Measurements from ENCODE around the gene SPCS1.
"Not testable (repeated sequence)": the region's sequence is repeated elsewhere in the genome, so short reads cannot be mapped to it uniquely, and the experiment has no call there.

SPCS1 gene

DNA sequence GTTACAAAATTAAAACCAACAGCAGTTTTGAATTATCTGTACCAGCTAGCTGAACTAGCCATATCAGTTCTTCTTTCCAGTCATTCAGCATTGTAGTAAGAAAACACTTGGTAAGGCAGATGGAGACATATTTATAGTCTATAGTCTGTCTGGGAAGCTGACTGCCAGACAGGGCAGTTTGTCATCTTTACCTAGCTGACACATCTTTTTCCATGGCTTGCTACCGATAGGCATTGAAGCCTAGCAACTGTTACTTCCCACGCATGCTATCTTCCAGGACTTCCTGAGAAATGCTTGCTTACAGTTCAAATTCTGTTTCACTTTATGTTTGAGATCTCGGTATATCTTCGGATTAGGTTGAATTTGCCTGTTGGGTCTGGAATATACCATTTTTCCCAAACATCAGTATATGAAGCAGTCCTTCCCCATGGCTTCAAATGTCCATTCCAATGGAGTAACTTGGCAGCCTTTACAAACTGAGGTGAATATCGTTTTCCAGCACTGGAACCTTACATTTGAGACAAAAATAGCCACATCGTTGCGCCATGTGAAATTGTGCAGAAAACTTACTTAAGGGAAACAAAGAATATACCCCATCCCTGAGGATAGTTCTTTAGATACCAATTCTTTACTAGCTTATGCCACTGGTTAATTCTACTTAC, 11.2 kb upstream of the SPCS1 start:
- DNase-seq (ENCODE audit: low spot score) = no peak

DNA sequence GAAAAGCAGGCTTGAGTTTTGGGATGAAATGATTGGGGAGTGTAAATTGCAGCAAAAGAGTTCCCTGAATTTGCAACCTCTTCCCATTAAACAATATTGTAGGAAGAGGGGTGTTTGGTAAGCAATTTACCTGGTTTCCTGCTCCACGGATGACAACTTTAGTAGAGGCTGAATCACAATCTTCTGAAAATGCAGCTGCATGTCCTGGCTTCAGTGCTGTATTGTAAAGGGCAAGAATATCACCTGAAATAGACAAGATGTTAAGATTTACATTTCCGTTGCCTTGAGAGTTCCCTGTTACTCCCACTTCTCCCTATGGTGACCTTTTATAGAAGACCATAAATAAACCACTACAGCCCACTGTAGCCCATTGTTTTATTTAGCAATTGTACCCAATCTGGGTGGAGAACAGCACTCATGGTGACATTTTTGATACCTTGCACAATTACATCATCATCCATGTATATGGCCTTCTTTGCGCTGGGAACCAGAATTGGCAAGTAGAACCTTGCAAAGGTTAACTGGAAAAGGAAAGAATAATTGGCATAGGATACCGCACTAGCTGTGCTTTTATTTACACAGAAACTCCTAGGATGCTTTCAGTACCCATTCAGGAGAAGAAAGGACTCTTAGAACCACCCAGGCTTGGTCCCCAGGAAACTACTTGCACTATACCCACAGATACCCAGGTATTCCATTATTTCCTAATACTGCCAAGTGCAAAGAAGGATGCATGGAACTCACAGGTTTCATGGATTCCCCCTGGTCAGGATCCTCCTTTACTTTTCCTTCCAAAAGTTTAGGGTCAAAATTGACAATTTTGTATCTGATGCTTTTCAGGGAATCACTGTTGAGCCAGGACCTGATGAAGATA, 9.9 kb upstream of the SPCS1 start:
- no peak for DNase-seq (ENCODE audit: low spot score)

DNA sequence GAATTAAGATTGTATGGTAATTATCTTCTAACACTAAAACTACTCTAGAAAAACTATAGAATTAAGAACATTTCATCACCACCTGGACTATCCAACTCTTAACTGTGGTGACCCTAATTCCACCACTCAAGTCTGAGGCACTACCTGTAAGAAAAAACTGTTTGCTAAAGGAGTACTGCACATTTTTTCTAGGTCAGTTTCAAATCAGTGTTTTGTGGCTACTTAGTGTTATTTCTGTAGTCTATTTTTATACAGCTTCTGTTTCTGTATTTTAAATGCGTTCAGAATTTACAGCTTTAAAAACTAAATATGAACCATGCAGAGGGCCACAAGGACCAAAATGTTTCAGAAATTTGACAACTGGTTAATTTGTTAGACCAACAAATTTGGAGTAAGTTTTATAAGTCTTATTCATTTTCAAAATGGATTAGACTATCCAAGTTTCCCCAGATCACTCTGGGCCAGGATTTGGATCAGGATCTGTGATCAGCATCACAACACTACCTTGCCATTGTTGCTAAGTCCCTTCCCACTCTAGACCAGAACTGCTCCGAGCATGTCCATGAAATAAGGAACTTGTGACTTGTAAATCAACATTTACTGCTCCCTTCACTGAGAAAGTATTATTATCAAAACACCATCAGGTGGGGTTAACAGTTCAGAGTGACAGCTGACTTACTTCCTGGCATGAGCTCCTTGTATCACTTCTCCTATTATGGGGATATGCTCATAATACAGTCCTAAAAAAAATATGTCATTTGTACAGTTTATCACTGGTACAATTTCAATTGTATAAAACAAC, 8.9 kb upstream of the SPCS1 start:
- DNase-seq (ENCODE audit: low spot score) = no peak

DNA sequence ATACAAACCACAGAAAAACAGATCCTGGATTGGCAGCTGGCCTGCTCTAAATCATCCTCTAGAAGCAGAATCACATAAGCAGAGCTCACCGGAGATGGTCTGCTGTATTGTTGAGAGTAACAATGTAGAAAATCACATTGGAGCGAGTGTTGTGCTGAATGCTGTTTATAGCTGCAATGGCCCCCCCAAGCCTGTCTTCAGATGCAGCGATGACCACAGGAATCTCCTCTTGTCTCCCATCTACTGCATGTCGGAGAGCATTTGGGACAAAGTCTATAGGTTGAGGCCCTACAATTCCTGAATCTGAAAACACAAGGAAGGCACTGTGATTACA, 8.3 kb upstream of the SPCS1 start:
- DNase-seq (ENCODE audit: low spot score) = no peak

DNA sequence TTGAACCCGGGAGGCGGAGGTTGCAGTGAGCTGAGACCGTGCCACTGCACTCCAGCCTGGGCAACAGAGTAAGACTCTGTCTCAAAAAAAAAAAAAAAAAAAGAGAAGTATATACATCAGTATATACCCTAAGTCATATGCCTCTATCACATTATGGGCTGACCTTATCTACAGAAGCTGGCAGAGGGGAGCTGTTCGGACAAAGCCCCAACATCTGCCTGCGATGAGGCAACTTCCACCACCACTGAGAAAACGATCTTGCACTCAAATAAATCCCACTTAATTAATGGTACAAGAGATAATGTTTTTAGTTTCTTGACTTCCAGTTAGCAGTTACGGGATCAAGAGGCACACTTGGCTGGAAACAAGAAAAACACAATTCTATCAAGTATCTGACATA, 2.6 kb upstream of the SPCS1 start:
- DNase-seq (ENCODE audit: low spot score) = no peak

DNA sequence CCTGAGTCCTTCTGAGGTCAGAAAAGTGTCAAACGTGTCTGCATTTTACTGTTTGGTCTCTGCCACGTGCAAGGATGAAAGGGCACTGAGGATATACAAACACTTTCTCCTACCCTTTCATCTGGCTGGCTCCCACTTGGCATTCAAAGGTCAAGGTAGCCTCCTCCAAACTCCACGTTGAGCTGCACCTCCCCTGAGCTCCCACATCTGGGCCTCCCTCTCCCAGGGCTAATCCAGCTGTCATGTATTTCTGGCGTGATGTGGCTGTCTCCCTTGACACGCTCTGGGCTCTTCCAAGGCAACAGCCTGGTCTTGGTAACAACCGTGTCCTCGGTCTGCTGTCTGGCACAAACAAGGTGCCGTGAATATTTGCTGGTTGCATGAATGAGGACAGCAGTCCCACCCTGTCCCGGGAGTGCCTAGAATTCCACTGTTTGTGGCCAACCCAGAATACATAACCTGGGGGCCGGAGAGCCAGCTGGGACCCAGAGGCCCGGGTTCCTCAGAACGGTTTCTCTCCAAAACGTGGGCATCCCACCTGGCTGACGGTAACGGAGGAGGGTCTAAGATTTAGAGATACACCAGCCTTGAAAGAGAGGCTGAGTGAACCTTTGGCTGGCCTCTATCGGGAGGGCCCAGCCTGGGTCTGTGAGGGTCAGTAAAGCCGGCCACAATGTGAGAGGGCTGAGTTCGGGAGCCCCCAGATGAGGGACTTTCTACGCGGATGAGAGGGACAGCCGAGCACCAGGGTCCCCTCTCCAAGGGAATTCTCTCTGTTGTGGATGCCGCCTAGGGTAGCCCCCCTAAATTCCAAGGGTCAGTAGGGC, 1.1 kb upstream of the SPCS1 start:
- peak; percentile 54 for DNase-seq (ENCODE audit: low spot score)

DNA sequence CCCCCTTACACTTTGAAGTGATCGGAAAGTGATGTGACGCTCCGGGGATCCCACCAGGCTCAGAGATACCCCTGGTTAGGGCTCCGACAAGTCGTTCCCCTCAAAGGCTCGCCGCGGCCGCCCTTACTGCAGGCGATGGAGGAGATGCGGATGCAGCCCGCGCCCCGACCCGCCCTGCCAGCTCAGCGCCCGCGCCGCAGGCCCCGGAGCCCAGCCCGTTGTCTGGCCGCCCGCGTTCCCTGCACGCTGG, 543 bp upstream of the SPCS1 start:
- no peak for DNase-seq (ENCODE audit: low spot score)

DNA sequence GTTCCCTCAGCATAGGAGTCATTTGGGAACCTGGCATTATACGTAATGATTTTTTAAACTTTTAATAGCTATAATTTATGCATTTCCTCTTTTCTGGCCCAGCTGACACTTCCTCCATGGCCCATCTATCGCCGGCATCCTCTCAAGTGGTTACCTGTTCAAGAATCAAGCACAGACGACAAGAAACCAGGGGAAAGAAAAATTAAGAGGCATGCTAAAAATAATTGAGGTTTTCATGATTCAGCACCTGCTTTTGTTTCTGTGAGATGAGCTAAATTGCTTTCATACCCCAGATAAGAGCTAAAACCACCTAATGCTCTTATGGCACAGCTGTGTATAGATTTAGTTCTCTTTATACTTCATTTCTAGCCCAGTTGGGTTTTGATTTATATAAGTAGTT, 1.7 kb downstream of the SPCS1 start:
- DNase-seq (ENCODE audit: low spot score) = no peak

DNA sequence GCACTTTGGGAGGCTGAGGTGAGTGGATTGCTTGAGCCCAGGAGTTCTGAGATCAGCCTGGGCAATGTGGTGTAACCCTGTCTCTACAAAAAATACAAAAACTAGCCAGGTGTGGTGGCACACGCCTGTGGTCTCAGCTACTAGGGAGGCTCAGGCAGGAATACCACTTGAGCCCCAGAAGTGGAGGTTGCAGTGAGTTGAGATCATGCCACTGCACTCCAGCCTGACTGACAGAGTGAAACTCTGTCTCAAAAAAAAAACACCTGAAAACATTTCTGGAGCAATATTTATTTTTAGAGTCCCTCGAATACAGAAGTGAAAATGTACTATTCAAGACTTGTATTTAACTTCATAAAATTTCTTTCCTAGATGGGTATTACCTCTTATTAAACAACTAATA, 4.6 kb downstream of the SPCS1 start:
- DNase-seq (ENCODE audit: low spot score) = no peak

DNA sequence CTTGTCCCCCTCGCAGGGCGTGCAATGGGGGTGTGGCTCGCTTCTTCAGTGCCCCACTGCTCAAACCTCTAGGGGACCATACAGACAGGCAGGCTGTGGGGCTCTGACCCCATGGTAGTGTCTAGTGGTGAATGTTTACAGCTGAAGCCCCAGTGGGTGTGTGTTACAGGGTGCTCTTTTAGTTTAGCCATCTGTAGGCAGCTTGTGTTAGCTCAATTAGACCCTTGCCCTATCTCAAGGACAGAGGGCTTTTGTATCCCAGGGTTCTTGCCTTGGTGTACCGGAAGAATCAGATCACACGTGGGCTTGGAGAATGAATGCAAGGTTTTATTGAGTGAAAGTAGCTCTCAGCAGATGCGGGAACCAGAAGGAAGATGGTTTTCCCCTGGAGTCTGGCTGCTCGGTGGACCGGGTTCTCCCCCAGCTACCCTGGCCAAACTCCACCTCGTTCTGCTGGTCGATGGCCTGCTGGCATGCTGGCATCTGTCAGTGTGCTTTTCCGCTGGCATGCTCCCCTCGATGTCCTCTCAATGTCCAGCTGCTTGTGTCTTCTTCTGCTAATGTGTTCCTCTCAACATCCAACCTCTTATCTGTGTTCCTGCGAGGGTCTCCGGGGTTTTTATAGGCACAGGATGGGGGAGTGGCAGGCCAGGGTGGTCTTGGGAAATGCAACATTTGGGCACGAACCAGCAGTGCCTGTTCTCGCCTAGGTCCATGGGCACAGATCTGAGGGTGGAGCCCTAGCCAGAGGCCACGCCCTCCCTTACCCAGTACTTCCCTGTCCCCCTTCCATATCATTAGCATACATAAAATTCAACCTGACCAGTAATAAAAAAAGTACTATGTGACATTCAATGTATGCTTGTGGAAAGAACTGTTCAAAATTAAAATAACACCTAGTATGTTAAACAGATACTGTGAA, 6.6 kb downstream of the SPCS1 start:
- DNase-seq (ENCODE audit: low spot score) = no peak

DNA sequence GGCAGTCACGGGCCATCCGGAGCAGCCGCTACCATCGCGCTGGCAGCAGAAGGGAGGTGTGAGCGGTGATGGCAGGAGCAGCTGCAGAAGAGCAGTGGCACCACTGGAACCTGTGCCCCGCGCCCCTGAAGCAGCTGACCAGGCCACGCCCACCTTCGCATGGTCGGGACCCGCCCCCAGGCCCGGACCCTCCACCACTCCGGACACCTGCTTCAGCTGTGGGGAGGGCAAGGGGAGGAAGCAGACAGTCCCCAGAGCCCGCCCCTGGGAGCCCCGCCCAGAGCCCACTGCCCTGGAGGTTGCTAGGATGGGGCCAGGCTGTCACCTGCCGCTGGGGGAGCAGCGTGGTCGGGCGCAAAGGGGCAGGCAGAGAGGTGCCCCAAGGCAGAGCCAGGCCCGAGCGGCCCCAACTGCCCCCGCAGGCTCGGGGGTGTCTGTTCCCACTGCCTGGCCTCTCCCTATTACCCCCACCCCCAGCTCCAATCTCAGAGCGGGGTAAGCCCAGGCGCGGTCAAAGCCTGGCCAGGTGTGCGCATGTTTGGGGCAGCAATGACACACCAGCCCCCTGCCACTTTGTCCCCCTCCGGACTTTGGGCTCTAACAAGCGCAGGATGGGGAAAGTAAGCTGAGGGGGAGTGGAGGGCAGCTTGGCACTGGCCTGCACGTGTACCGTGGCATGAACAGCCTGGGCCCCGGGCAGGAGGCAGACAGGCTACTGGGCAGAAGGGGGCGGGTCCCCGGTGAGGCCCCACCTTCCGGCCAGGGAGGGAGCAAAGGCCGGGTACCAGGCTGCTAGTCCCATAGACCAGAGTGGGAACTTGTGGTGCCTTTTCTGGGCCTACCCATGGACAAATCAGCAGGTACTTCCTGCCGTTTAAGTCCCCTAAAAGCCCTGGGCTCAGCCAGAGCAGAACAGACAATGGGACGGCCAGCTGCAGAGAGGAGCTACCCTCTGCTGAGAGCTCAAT, 8.7 kb downstream of the SPCS1 start:
- DNase-seq (ENCODE audit: low spot score) = no peak

DNA sequence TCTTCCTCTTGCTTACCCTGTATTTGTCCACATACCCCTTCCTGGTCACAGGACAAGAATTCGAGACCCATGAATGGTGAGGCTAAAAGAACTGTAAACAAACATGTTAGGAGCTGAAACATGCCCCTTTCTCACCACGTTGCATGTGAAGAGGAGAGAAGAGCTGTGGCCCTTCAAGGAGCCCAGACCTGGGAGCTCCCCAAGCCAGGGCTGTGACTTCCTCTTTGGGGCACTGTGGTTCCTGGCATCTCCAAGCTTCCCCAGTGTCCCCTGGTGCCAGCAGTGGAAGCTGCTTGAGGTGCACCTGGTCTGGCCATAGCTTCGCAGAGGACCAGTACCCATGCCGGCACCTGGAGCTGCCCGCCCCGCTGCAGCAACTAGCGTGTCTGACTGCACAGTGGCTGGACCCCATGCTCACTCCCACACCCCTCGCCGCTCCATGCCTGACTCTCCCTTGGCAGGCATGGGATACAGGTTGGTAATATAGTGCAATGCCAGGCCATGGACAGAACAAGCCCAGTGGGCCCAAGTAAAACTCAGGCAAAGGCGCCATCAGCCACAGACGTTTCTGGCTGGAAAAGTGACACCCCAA, 9.9 kb downstream of the SPCS1 start:
- no peak for DNase-seq (ENCODE audit: low spot score)

DNA sequence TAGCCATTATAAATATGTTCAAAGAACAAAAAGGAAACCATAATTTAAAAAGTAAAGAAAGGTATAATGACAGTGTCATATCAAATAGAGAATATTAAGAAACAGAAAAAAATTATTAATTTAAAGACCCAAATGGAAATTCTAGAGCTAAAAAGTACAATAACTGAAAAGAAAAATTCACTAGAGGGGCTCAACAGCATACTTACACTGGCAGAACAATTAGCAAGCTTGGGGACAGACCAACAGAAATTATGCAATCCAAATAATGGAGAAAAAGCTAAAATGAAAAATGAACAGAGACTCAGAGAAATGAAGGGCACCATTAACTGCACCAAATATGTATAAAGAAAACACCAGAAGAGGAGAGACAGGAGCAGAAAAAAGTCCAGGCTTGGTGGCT, 13.7 kb downstream of the SPCS1 start:
- no peak for DNase-seq (ENCODE audit: low spot score)

DNA sequence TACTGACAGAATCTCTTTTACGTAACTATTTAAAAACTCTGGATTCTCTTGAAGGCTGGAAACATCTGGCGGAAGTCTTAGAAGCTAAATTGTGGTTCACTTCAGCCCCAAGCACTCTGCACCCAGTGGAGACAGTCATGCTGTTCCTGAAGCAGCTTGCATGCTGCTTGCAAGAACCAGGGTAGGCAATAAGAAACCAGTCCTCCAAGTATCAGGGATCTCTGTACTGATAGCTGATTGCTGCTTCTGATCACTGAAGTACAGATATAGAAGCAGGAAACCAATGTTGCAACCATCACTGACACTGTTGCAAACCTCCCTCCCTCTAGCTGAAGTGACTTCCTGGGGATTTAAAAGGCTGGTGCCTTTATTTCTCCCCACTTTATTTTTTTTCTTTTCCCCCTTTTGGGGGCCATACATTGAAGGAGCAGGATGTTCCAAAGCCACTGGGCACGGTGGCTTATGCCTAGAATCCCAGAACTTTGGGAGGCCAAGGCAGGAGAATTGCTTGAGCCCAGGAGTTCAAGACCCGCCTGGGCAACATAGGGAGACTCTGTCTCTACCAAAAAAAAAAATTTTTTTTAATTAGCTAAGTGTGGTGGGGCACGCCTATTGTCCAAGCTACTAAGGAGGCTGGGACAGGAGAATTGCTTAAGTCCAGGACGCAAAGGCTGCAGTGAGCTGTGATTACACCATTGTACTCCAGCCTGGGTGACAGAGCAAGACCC, 15.3 kb downstream of the SPCS1 start:
- no peak for DNase-seq (ENCODE audit: low spot score)

DNA sequence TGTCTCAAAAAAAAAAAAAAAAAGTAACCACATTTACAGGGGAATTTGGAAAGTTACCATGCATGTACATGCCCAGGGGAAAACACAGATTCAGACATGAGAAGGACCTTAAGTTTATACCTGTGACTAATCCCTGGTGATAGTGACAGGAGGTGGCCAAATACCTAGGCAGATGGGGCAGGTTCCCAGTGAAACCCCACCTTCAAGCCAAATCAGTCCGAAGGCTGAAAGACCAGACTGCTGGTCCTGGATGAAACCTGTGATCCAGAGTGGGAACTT, 15.8 kb downstream of the SPCS1 start:
- DNase-seq (ENCODE audit: low spot score) = no peak

DNA sequence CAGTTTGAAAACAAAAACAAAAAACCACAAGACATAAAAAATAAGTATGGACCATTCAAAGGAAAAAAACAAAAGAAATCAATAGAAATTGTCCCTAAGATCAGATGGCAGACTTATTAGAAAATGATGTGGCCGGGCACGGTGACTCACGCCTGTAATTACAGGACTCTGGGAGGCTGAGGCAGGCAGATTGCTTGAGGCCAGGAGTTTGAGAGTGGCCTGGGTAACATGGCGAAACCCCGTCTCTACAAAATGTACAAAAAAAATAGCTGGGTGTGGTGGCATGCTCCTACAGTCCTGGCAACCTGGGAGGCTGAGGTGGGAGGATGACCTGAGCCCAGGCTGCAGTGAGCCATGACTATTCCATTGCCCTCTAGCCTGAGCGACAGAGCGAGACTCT, 16.6 kb downstream of the SPCS1 start:
- DNase-seq (ENCODE audit: low spot score) = no peak

DNA sequence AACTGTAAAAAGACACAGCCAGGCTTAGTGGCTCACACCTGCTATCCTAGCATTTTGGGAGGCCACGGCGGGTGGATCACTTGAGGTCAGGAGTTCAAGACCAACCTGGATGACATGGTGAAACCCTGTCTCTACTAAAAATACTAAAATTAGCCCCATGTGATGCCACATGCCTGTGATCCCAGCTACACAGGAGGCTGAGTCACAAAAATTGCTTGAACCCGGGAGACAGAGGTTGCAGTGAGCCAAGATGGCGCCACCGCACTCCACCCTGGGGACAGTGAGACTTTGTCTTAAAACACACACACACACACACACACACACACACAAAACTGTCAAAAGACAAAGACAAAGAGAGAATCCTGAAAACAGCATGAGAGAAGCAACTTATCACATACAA, 18.0 kb downstream of the SPCS1 start:
- DNase-seq (ENCODE audit: low spot score) = no peak

DNA sequence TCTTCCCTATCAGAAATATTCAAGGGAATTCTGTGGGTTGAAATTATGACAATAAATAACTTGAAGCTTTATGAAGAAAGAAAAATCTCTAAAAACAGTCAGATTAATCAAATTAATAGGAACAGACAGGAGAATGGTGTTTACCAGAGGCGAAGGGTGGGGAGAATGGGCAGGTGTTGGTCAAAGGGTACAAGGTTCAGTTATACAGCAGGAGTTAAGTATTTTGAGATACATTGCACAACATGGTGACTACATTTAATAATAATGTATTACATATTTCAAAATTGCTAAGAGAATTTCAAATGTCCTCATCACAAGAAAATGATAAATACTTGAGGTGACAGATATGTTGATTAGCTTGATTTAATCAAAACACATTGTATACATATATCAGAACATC, 18.6 kb downstream of the SPCS1 start:
- DNase-seq (ENCODE audit: low spot score) = no peak

DNA sequence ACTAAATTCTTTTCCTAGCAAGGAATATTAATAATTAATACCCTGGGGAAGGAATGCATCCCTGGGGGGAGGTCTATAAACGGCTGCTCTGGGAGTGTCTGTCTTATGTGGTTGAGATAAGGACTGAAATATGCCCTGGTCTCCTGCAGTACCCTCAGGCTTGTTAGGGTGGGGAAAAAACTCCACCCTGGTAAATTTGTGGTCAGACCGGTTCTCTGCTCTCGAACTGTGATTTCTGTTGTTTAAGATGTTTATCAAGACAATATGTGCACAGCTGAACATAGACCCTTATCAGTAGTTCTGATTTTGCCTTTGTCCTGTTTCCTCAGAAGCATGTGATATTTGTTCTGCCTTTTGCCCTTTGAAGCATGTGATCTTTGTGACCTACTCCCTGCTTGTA, 22.8 kb downstream of the SPCS1 start:
- not testable (repeated sequence) for DNase-seq (ENCODE audit: low spot score)

Data from D341Med (cell line).